ENCODE results near the gene RAB3C.

RAB3C gene

GRCh38 chr5:58731641-58732040, 148.8 kb downstream of the RAB3C start:
- DNase-seq (ENCODE audit: low spot score): no peak

DNA sequence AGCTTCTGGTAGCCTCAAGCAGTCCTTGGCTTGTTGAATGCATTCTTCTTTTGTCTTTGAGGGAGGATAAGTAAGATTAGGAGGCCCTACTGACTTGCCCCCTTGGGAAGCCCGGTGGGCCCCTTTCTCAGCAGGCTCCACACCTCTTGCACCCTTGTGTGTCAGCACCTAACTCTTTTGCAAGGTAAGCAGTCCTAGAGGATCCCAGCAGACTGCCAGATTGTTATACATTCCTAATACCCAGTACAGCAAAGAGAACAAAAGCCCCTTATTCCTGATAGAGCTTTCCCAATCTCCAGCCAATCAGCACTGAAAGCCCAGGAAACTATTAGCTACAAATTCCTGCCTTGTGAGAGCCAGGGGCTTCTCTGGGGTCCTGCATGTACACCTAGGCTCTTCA, 152.8 kb downstream of the RAB3C start:
- DNase-seq (ENCODE audit: low spot score): no peak

DNA sequence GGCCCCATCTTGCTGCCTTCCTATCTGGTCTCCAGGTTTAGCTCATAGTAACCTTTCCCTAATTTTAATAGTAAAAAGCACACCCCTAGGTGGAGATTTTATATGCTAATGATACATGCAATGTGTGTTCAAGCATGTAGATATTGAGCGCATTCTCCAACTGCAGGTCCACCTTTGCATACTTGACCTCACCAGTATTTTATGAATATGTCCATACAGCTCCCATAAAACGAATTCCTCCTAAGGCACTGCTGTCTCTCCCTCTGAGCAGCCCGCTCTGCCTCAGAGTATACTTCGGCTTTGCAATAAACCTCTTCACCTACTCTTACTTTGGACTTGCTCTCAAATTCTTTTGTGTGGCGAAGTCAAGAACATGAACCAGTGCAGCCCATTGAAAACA, 153.3 kb downstream of the RAB3C start:
- no peak for DNase-seq (ENCODE audit: low spot score)

- no peak for DNase-seq (ENCODE audit: low spot score)
These were observed 154.8 kb downstream of the RAB3C start for GRCh38 chr5:58737671-58738070.

- DNase-seq (ENCODE audit: low spot score): no peak
These were observed 155.5 kb downstream of the RAB3C start for GRCh38 chr5:58738336-58738735.

DNA sequence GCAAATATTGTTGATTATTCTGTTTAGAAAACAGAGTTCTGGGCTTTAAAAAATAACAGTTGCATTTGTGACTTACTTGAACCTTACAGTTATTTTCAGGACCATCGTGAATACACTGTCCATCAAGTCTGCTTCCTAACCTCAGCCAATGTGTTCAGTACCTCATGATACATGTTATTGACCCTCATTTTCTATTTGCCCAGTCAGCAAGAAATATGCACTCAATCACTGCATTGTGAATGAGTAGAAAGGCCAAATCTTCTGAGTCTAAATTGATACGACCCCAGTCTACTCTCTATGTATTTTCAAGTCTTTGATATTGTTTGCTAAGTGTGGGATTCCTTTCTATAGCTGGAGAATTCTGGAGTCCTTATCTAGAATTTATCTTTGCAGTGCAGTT, 156.2 kb downstream of the RAB3C start:
- DNase-seq (ENCODE audit: low spot score): no peak

DNA sequence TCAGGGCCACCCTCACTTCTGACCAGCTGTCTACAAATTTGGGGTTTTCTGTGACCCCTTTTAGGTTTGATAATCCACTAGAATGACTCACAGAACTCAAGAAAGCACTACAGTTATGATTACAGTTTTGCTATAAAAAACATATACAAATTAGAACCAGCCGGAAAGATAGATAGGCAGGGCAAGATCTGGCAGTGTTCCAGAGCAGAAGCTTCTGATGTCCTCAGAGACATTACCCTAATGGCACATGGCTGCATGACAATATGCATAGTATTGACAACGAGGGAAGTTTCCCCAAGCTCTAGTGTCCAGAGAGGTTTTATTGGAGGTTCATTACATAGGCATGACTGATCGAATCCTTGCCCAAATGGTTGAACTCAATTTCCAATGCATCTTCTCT, 158.1 kb downstream of the RAB3C start:
- no peak for DNase-seq (ENCODE audit: low spot score)

- DNase-seq (ENCODE audit: low spot score): no peak
These were observed 162.5 kb downstream of the RAB3C start for GRCh38 chr5:58745350-58745749.

GRCh38 chr5:58746321-58746720, 163.4 kb downstream of the RAB3C start:
- DNase-seq (ENCODE audit: low spot score): no peak

DNA sequence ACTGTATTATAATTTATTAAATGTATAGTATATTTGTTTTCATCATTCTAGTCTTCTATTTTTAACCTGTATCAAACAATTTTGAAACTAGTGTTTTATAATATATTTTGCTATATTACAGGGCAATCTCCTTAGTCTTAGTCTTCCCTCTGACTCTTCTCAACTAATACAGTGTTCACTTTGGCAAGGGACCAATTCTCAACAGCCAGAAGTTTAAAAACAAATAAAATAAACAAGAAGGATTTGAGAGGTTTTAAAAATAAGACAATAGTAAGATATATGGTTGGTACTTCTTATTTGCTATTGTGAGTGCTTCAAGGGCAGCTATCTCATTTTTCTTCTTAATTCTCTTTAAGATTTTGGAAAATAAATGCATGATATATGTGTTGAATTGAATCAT, 167.2 kb downstream of the RAB3C start:
- no peak for DNase-seq (ENCODE audit: low spot score)

- no peak for DNase-seq (ENCODE audit: low spot score)
These were observed 168.5 kb downstream of the RAB3C start for GRCh38 chr5:58751222-58751837.

- no peak for DNase-seq (ENCODE audit: low spot score)
These were observed 169.2 kb downstream of the RAB3C start for GRCh38 chr5:58752104-58752503.

GRCh38 chr5:58753446-58753845, 170.6 kb downstream of the RAB3C start:
- no peak for DNase-seq (ENCODE audit: low spot score)

DNA sequence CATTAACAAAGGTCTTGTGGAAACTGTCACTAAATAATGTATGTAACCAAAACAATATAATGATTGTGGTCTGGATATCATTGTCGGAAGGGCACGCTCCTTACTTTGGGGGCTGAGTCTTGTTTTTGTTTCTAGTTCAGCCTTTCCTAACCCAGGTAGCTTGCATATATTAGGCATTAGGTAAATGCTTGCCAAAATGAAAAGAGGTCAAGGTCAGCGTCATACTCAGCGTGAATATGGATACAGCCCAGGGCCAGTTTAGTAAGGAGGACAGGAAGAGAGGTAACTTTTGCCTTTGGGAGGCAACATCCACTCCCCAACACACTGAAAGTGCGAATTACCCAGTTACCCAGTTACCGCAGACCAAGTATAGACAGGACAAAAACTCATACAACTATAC, 171.4 kb downstream of the RAB3C start:
- DNase-seq (ENCODE audit: low spot score): no peak

- DNase-seq (ENCODE audit: low spot score): no peak
These were observed 172.5 kb downstream of the RAB3C start for GRCh38 chr5:58755397-58755796.

DNA sequence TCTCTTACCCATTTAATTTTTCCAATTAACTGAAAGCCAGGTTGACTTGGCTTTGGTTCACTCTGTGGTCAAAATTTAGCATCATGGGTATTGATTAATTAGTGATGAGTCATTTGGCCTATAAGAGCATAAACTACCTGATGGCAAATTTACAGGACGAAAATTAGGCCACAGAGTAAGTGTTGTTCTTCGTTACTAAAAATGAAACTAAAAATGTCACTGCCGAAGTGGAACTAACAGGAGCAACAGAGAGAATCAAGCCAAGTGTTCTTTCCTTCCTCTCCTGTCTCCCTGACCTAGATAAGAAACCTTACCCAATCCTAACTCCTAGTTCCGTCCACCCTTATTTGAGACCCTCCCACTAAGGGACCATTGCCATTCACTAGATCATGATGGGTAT, 176.9 kb downstream of the RAB3C start:
- DNase-seq (ENCODE audit: low spot score): peak; percentile 19

DNA sequence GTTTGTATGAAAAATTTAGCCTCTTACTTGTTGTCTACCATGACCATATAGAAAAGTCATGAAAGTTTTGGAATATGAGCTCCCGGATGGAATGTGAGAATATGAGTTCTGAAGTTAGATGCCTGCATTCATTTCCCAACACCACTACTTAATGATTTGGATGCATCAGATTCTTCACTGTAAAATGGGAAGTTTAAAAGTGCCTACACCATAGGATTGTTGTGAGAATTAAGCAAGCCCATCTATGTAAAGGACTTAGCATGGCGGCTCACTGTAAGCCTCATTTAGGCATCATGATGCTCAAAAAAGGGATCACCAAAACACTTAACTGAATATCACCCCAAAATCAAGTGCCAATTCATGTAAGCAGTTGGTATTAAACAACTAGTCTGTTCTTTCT, 177.3 kb downstream of the RAB3C start:
- DNase-seq (ENCODE audit: low spot score): no peak

GRCh38 chr5:58761407-58761806, 178.5 kb downstream of the RAB3C start:
- DNase-seq (ENCODE audit: low spot score): peak; percentile 6

DNA sequence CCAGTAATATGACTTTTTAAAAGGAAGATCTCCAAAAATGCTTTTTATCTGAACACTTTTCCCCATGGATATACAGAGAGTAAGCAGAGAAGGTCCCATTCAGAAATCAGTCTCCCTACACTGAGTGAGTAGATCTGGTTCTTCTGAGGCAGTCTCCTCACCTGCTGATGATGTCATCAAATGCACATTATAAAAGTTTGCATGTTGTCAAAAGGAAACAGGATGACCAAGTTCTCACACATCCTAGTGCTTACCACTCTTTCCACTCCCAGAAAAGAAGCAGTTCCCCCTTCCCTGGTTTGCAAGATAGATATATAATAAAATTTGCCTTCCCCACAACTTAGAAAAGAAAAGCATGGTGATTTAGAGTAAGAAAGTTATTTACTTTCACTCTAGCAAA, 180.5 kb downstream of the RAB3C start:
- no peak for DNase-seq (ENCODE audit: low spot score)

DNA sequence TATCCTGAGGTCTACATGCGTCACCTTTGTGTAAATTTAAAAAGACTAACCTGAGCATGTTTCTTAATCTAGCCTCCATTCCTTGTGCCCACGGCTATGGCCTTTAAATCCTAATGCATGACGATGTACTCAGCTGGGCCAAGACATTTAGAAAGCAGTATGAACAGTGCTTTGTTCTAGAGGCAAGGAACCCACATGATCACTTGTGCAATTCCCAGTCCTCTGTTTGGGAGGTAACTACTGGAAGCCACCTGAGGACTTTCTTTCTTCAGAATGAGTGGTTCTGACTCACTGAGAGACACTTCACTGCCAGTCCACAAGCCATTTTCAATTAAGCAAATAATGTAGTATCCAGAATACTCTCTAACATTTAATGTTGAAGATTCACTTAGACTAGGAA, 181.3 kb downstream of the RAB3C start:
- no peak for DNase-seq (ENCODE audit: low spot score)

DNA sequence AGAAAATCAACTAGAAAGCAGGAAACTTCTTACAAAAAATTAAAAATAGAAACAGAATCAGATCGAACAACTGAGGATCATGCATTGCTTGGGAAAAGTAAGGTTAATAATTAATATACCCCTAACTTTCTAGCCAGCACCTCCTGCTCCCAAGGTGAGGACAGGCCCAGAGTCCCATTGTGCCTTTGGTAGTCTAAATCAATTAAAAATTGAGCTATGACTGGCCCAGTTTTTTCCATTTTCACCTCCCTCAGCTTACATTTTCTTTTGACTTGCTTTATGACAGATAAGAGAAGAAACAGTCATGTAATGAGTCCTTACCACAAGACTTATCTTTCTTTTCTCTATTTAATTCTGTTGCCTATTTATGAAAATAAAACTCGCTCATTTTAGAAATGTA, 182.2 kb downstream of the RAB3C start:
- DNase-seq (ENCODE audit: low spot score): no peak

- no peak for DNase-seq (ENCODE audit: low spot score)
These were observed 184.2 kb downstream of the RAB3C start for GRCh38 chr5:58767104-58767503.

DNA sequence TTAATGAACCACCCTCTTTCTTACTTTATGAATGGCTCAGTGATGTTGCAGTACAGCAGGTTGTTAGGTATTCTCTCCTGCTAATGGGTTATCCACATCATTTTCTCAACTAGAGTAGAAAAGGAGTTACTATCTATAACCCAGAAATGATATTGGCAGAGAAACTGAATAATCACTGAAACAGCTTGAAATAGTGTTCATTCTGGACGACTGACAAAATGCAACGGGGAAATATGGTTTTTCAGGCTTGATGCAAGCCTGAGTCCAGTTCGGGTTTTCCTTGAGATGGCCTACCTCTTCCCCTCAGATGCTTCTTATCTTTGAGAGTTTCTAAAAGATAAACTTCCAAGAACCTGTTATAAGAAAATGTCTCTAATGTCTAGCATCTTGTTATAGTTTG, 187.3 kb downstream of the RAB3C start:
- no peak for DNase-seq (ENCODE audit: low spot score)

DNA sequence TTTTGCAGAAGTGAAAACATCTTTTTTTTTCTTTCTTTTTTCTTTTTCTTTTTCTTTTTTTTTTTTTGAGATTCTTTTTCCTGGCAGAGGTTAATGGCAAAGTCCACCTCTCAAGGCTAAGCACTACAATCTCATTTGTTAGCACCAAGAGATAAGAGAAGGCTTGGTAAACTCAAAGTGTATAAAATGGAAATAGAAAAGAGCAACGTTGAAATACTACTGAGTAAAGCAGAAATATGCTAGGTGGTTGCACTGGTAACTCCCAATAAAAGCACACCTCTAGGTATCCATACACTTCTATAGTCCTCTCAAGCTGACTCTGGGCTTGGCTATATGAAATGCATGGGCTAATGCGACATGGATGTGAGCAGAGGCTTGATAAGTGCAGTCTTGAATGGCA, 188.9 kb downstream of the RAB3C start:
- no peak for DNase-seq (ENCODE audit: low spot score)
